ENCODE data around the gene THPO. TPM values are rescaled to one million over a fixed set of nuclear protein-coding genes. Genes with fewer than 3 reads are reported as not detected.

THPO gene
- total RNA-seq, 1 donor from 2014 or later = not detected

DNA sequence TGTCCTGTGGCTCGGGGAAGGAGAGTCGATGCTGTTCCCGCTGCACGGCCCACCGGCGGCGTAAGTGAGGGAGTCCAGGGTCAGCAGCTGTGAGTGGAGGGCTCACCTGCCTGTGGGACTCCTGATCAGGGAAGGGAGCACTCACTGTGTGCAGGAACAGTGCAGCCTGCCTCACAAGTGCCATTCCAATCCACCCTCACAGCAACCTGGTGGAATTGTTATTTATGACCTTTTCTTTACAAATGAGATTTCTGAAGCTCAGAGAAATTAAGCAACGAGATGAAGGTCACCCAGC lies 10.9 kb upstream of the THPO start:
- H3K4me1 Mint-ChIP-seq (ENCODE audit: low read depth) = no peaks in the 10 kb centered on the region
- no peak overlapping the region for H3K27ac Mint-ChIP-seq (ENCODE audit: unreplicated experiment)
- peaks cover 19% of the 10 kb centered on the region for H3K27me3 Mint-ChIP-seq (ENCODE audit: low read depth)
- no peak overlapping the region for H3K4me3 Mint-ChIP-seq (ENCODE audit: unreplicated experiment)
- H3K9me3 Mint-ChIP-seq (ENCODE audit: low read depth) = no peaks in the 10 kb centered on the region
- peaks cover 2% of the 10 kb centered on the region for H3K36me3 Mint-ChIP-seq (ENCODE audit: low read depth)
- TF ChIP-seq CTCF (IDR thresholded peaks at IDR 0.05) = no peak
- DNase-seq (ENCODE audit: low spot score) = no peak

DNA sequence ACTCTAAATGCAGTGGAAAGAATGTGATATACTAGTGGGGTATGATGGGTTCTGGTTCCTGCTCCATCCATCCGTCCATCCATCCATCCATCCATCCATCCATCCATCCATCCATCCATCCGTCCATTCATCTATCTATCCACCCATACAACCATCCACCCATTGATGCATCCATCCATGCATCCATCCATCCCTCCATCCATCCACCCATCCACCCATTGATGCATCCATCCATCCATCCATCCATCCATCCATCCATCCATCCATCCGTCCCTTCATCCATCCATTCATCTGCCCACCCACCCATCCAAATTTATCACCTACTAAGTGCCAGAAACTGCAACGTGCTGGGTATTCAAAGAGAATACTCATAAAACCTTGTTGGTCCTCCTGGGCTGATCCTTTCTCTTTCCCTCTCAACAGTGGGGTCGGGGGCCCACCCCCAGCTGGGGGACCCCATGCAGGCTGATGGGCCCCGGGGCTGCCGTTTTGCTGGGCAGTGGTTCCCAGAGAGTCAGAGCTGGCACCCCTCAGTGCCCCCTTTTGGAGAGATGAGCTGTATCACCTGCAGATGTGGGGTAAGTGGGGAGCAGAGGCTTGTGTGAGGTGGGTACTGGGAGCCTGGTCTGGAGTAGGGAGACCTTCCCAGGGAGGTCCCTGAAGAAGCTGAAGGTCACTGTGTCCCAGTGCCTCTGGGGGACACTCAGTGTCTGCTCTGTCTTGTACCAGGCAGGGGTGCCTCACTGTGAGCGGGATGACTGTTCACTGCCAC lies 10.3 kb upstream of the THPO start:
- no peak for TF ChIP-seq CTCF (IDR thresholded peaks at IDR 0.05)
- Mint-ChIP-seq H3K4me1 (ENCODE audit: low read depth) (no peaks in the 10 kb centered on the region), H3K9me3 (ENCODE audit: low read depth) (no peaks in the 10 kb centered on the region), H3K4me3 (ENCODE audit: unreplicated experiment) (no peak overlapping the region), H3K36me3 (ENCODE audit: low read depth) (peaks cover 2% of the 10 kb centered on the region), H3K27ac (ENCODE audit: unreplicated experiment) (no peak overlapping the region), H3K27me3 (ENCODE audit: low read depth) (peaks cover 16% of the 10 kb centered on the region)
- peak; percentile 33 for DNase-seq (ENCODE audit: low spot score)

- no peak for TF ChIP-seq CTCF (IDR thresholded peaks at IDR 0.05)
- no peak for DNase-seq (ENCODE audit: low spot score)
- H3K27ac Mint-ChIP-seq (ENCODE audit: unreplicated experiment) = no peak overlapping the region
These were observed 9.2 kb upstream of the THPO start for GRCh38 chr3:184387174-184387714.

DNA sequence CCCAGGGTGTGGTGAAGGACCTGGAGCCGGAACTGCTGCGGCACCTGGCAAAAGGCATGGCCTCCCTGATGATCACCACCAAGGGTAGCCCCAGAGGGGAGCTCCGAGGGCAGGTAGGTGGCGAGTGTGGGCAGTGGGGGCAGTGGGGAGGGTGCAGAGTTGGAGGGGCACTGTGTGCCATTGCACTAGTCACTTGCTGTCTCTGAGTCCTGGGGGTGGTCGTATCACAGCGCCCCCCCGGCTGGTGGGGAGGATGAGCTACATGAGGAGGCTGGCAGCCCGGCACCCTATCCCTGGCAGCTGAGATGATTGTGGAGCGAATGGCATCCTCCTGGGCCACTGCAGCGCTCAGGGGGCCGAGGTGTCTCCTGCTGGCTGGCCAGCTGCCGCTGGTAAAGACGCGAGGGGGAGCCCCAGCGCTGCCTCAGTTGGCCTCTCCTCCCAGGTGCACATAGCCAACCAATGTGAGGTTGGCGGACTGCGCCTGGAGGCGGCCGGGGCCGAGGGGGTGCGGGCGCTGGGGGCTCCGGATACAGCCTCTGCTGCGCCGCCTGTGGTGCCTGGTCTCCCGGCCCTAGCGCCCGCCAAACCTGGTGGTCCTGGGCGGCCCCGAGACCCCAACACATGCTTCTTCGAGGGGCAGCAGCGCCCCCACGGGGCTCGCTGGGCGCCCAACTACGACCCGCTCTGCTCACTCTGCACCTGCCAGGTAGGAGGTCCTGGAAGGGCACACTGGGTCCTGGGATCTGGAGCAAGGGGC lies 8.2 kb upstream of the THPO start:
- no peak for DNase-seq (ENCODE audit: low spot score)
- Mint-ChIP-seq H3K27me3 (ENCODE audit: low read depth) (peaks cover 14% of the 10 kb centered on the region), H3K9me3 (ENCODE audit: low read depth) (no peaks in the 10 kb centered on the region), H3K4me3 (ENCODE audit: unreplicated experiment) (no peak overlapping the region), H3K36me3 (ENCODE audit: low read depth) (no peaks in the 10 kb centered on the region), H3K4me1 (ENCODE audit: low read depth) (no peaks in the 10 kb centered on the region), H3K27ac (ENCODE audit: unreplicated experiment) (no peak overlapping the region)
- TF ChIP-seq CTCF (IDR thresholded peaks at IDR 0.05) = no peak

More at GRCh38 chr3:184387174-184387714, 9.2 kb upstream of the THPO start:
- H3K27me3 Mint-ChIP-seq (ENCODE audit: low read depth) = peaks cover 18% of the 10 kb centered on the region
- H3K4me3 Mint-ChIP-seq (ENCODE audit: unreplicated experiment) = no peak overlapping the region
- H3K36me3 Mint-ChIP-seq (ENCODE audit: low read depth) = peaks cover 2% of the 10 kb centered on the region
- H3K4me1 Mint-ChIP-seq (ENCODE audit: low read depth) = no peaks in the 10 kb centered on the region
- H3K9me3 Mint-ChIP-seq (ENCODE audit: low read depth) = no peaks in the 10 kb centered on the region

GRCh38 chr3:184384856-184385422 lies 6.9 kb upstream of the THPO start:
- Mint-ChIP-seq H3K36me3 (ENCODE audit: low read depth) (no peaks in the 10 kb centered on the region), H3K27me3 (ENCODE audit: low read depth) (peaks cover 11% of the 10 kb centered on the region), H3K4me1 (ENCODE audit: low read depth) (peaks cover 4% of the 10 kb centered on the region), H3K4me3 (ENCODE audit: unreplicated experiment) (no peak overlapping the region), H3K9me3 (ENCODE audit: low read depth) (no peaks in the 10 kb centered on the region), H3K27ac (ENCODE audit: unreplicated experiment) (no peak overlapping the region)
- DNase-seq (ENCODE audit: low spot score) = no peak
- TF ChIP-seq CTCF (IDR thresholded peaks at IDR 0.05) = no peak

Data from chondrocyte (in vitro differentiated cells).